Activated effector memory CD4-positive, alpha-beta T cell treated with anti-CD3 and anti-CD28 coated beads, Interleukin-2, amount 50 U/mL, for 16 hours (primary cell): Measurements from ENCODE around the gene RNF208.

Experiments
- DNase-seq: peaks from one replicate; pipeline ENCODE4 v3.0.0-alpha.2; 2020

The RNF208 gene

GRCh38 chr9:137211532-137211931 lies 10.5 kb downstream of the RNF208 start:
- DNase-seq, result no peak

- no peak for DNase-seq
These were observed 15.4 kb downstream of the RNF208 start for GRCh38 chr9:137206602-137207001.

GRCh38 chr9:137205126-137206069 lies 16.6 kb downstream of the RNF208 start, which contains the start of the genes NDOR1 and TMEM203:
NDOR1 (plus strand) TSS chr9:137205700; CDS start chr9:137205778, 78 bp downstream.
TMEM203 (minus strand) TSS chr9:137205648; CDS start chr9:137205414, 234 bp downstream.
- peak; percentile 98 for DNase-seq

- no peak for DNase-seq
These were observed 17.3 kb downstream of the RNF208 start for GRCh38 chr9:137204731-137205125.

GRCh38 chr9:137202966-137203365 lies 19.1 kb downstream of the RNF208 start:
- no peak for DNase-seq

- DNase-seq, result no peak
These were observed 20.7 kb downstream of the RNF208 start for GRCh38 chr9:137201205-137201868.

GRCh38 chr9:137200311-137201204 lies 21.5 kb downstream of the RNF208 start, which contains the start of gene TPRN:
TPRN (minus strand) TSS chr9:137200741; CDS start chr9:137200711, 30 bp downstream.
- peak; percentile 100 for DNase-seq

GRCh38 chr9:137199411-137200121 lies 22.5 kb downstream of the RNF208 start:
- DNase-seq, result no peak

- DNase-seq, result no peak
These were observed 23.1 kb downstream of the RNF208 start for GRCh38 chr9:137198902-137199283.

GRCh38 chr9:137198051-137198901 lies 23.8 kb downstream of the RNF208 start:
- DNase-seq, result no peak

- no peak for DNase-seq
These were observed 26.4 kb downstream of the RNF208 start for GRCh38 chr9:137195525-137196220.

GRCh38 chr9:137194909-137195308 lies 27.1 kb downstream of the RNF208 start:
- DNase-seq, result no peak

- no peak for DNase-seq
These were observed 27.7 kb downstream of the RNF208 start for GRCh38 chr9:137194388-137194787.

GRCh38 chr9:137193771-137194170 lies 28.3 kb downstream of the RNF208 start:
- no peak for DNase-seq

- DNase-seq, result no peak
These were observed 29.2 kb downstream of the RNF208 start for GRCh38 chr9:137192859-137193258.

- DNase-seq, result no peak
These were observed 29.6 kb downstream of the RNF208 start for GRCh38 chr9:137192448-137192780.

- no peak for DNase-seq
These were observed 30.2 kb downstream of the RNF208 start for GRCh38 chr9:137191691-137192447.

GRCh38 chr9:137191245-137191644 lies 30.8 kb downstream of the RNF208 start:
- no peak for DNase-seq

- DNase-seq, result no peak
These were observed 31.7 kb downstream of the RNF208 start for GRCh38 chr9:137190315-137190856.
